Ramos (cell line): ENCODE measurements around the gene MYL6.

Source experiments
- in situ Hi-C: fragments of 300-500 bp; cut with MboI; formaldehyde crosslinking; loops from one replicate; pipeline ENCODE4 v1.14.3; 2022; ENCODE audit warnings: low sequenced_read_pairs; ENCODE audit not compliant: unreplicated experiment

The MYL6 gene

GRCh38 chr12:56188131-56188777 is 30.1 kb downstream of the MYL6 start:
- in situ Hi-C loops = loop anchor here (5.0 kb wide), 1 partner anchor 61 kb away; the partner anchor contains the start of gene ESYT1

GRCh38 chr12:56188778-56189098 is 30.6 kb downstream of the MYL6 start:
- in situ Hi-C loops = loop anchor here (5.0 kb wide), 1 partner anchor 61 kb away; the partner anchor contains the start of gene ESYT1

GRCh38 chr12:56189099-56189917 is 31.1 kb downstream of the MYL6 start, which contains the start of gene SMARCC2:
SMARCC2 (minus strand) TSS chr12:56189483; CDS start chr12:56189461, 22 bp downstream.
- in situ Hi-C loops = loop anchor here (5.0 kb wide), 1 partner anchor 62 kb away; the partner anchor contains the start of gene ESYT1

DNA sequence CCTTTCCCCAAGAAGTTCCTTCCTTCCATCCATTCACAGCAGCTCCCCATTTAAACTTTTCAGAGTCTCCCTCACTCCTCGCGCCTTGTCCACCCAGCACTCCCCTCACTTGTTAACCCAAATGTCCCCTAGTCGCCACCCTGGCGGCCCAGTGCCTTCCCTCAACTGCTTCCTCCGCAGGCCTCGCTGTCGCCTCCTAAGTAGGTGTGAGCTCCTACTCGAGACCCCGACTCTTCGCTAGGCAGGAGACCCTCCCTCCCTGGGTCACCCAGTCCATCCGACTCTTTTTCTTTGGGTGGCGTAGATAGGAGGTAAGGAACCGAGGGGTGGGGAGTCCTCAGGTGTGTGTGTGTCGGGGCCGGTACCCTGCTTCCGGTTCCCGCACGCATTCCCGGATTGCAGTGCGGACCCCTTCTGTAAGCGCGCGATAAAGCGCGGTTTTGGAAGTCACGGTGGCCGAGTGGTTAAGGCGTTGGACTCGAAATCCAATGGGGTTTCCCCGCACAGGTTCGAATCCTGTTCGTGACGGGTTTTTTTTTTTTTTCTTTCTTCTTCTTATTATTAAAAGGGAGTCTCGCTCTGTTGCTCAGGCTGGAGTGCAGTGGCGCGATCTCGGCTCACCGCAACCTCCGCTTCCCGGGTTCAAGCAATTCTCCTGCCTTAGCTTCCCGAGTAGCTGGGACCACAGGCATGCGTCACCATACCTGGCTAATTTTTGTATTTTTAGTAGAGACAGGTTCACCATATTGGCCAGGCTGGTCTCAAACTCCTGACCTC is 31.9 kb downstream of the MYL6 start:
- in situ Hi-C loops = loop anchor here (5.0 to 10.0 kb wide), 2 partner anchors 63 to 275 kb away; partner anchors contain the start of genes ESYT1 and SPRYD4

GRCh38 chr12:56190695-56191155 is 32.6 kb downstream of the MYL6 start:
- in situ Hi-C loops = loop anchor here (10.0 kb wide), 1 partner anchor 274 kb away; the partner anchor contains the start of gene SPRYD4

- in situ Hi-C loops = loop anchor here (10.0 kb wide), 1 partner anchor 272 kb away; the partner anchor contains the start of gene SPRYD4
These were observed 34.4 kb downstream of the MYL6 start for GRCh38 chr12:56192582-56192981.

DNA sequence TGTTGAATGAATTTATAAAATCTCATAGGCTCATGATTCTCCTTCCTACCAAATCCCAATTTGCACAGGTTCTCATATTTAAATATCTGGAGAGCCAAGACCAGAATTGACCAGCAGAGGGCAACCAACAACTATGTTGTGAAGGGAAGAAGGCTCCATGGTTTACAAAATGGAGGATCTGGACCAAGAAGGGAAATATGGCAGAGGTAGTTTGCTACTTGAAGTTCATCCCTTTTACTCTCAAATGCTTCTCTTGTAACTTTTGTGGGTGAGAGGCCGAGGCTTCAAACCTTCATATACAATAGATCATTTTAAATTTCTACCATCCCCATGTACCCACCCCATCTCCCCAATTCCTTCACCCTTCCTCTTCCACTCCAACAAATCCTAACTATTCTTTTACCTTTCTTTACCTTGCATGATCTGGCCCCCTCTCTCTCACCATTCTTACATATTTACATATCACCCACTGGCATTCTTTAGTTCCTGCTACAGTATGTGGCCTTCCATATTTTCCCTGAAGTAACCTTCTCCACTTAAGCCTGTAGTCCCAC is 34.9 kb downstream of the MYL6 start:
- in situ Hi-C loops = loop anchor here (10.0 kb wide), 1 partner anchor 272 kb away; the partner anchor contains the start of gene SPRYD4

GRCh38 chr12:56196818-56197550 is 38.8 kb downstream of the MYL6 start:
- in situ Hi-C loops = loop anchor here (10.0 kb wide), 1 partner anchor 268 kb away; the partner anchor contains the start of gene SPRYD4

DNA sequence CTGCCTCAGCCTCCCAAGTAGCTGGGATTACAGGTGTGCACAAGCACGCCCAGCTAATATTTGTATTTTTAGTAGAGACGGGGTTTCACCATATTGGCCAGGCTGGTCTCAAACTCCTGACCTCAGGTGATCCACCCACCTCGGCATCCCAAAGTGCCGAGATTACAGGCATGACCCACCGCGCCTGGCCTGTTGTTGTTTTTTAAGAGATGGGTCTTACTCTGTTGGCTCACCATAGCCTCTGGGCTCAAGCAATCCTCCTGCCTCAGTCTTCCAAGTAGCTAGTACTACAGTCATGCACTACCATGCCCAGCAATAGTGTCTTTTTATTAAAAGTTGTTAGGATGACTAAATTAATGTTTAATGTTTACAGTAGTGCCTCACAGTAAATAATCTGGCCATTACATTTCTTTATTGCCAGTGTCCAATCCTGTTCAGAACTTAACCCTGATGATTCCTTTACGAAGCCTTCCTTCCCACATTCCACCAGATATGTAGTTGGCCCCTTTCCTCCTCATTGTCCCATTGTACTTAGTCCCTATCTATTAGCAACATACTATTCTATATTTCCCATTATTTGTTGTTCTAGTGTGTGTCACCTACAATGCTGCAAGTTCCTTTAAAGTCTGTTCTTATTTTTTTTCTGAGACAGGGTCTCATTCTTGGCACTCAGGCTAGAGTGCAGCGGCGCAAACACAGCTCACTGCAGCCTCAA is 39.9 kb downstream of the MYL6 start:
- in situ Hi-C loops = loop anchor here (10.0 kb wide), 1 partner anchor 267 kb away; the partner anchor contains the start of gene SPRYD4

DNA sequence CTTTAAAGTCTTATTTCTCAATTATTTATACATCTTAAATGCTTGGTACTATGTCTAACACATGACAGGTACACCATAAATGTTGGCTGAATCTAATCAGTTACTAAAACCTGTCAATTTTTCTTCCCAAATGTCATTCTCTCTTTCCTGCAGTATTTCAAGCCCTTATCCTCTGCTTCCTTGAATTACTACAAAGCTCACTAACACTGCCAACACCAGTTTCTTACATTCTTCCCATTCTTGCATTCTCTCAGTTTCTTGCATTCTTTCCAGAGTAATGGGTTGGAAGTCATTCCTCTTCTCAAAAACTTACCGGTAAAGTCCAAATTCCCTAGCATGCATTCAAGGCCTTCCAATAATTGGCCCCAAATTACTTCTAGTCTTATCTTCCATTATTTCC is 40.7 kb downstream of the MYL6 start:
- in situ Hi-C loops = loop anchor here (10.0 kb wide), 1 partner anchor 266 kb away; the partner anchor contains the start of gene SPRYD4

GRCh38 chr12:56202366-56202765 is 44.2 kb downstream of the MYL6 start:
- in situ Hi-C loops = no loop called here

DNA sequence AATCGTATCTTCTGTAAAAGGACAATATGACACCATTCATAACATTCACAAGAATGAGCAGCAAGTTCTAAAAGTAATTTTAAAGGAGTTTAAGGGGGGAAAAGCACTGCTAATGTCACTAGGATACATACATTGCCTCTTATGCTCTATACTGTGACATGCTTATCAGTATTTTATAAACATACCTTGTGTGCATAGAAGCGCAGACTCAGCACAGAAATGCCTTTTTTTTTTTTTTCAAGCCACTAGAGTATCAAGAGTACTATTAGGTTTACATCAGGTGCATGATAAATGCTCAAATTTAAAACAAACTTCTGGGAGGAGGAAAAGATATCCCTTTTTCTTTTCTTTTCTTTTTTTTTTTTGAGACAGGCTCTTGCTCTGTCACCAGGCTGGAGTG is 44.7 kb downstream of the MYL6 start:
- in situ Hi-C loops = no loop called here

DNA sequence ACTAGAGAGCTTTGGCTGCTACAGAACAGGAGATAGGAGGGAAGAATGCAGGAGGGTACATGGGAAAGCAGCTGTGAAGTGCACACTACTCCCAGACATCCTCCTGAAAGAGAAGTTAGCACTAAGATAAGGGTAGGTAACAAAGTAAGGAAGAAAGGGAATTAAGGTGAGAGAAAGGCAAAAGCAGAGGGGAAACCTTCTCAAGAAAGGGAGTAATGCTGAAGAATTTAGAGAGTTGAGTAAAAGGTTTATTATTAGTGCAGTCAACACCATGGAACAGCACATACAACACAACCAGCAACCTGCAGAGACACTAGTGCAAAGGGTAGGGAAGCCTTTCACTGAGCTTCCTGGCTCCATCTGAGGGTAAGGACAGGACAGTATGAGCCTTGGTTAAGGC is 46.1 kb downstream of the MYL6 start:
- in situ Hi-C loops = no loop called here

DNA sequence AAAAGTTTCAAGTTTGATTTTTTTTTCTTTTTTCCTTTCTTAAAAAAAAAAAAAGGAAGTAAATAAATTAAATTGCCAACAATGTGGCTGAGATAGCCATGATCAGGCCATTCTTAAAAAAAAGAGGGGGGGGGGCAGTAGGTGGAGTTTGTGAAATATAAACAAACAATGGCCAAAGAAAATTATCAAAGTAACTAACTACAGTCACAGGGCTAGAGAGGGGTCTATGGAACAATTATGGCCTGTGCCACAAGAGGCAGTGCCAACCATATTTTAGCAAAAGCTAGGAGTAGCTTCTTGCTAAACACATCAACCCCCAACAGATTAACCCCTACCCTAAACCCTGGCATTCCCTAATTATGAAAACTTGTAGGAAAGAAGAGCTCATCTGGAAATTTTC is 47.3 kb downstream of the MYL6 start:
- in situ Hi-C loops = no loop called here

- in situ Hi-C loops = no loop called here
These were observed 48.5 kb downstream of the MYL6 start for GRCh38 chr12:56206452-56207166.

DNA sequence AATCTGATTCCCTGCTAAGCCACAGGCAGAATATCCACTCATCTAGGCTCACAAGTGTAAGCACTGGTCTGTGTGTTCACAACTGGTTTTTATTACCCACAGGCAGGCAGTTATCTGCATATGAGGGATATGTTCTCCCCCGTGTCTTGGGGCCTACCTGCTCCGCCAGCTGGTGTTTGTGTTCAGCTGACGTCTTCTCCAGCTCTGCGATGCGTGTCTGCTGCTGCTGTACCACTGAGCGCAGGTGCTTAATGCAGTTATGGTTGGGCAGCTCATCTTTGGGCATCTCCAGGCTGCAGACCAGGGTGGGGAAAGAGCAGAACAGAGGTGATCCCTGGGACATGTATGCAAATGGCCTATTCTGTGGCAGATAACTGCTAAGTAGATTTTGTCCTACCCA is 49.8 kb downstream of the MYL6 start:
- in situ Hi-C loops = no loop called here
